Esophagus muscularis mucosa (tissue), 4 donors: ENCODE results near the gene FGF12. TPM values are rescaled to one million over a fixed set of nuclear protein-coding genes. Genes with fewer than 3 reads are reported as not detected.
A peak's percentile ranks its signal among the peaks of the same experiment; 100 is the strongest.

ENCODE experiments used
- DNase-seq: peaks from one replicate; pipeline ENCODE4 v3.0.0-alpha.2; 2017; ENCODE audit errors: extremely low spot score
- H3K27ac ChIP-seq, 4 donors: fragments of 200-600 bp; sonication (generic); replicated peaks in 1 of 4; 1 replicate in 3 of 4; 2 replicates in 1 of 4; pipeline ENCODE4 v1.5.1; 2016 to 2019; ENCODE audit warnings: mild to moderate bottlenecking in 1 of 4
- H3K27me3 ChIP-seq, 4 donors: fragments of 200-600 bp; sonication (generic); one replicate each; pipeline versions ENCODE4 v1.5.1 to v1.6.0; 2016 to 2019
- H3K36me3 ChIP-seq, 4 donors: fragments of 200-600 bp; sonication (generic); one replicate each; pipeline ENCODE4 v1.5.1; 2016 to 2019
- H3K4me1 ChIP-seq, 4 donors: fragments of 200-600 bp; sonication (generic); one replicate each; pipeline ENCODE4 v1.5.1; 2016 to 2019
- H3K4me3 ChIP-seq, 4 donors: fragments of 200-600 bp; sonication (generic); 1 replicate in 2 of 4; 2 replicates in 2 of 4; pipeline ENCODE4 v1.5.1; 2016 to 2019; ENCODE audit warnings: mild to moderate bottlenecking in 4 of 4, moderate library complexity in 1 of 4
- H3K9me3 ChIP-seq, 4 donors: fragments of 200-600 bp; sonication (generic); 1 replicate in 3 of 4; 2 replicates in 1 of 4; pipeline ENCODE4 v1.5.1; 2016 to 2019
- CTCF ChIP-seq, 3 experiments: fragments of 200-600 bp in 2 of 3; fragments of 450-650 bp in 1 of 3; sonication (generic) in 2 of 3; IDR thresholded peaks; one replicate each; pipeline ENCODE4 v1.5.1; 2017 to 2019; ENCODE audit warnings: antibody characterized with exemption in 3 of 3, mild to moderate bottlenecking in 2 of 3, moderate library complexity in 1 of 3
- EP300 ChIP-seq: sonication (generic); formaldehyde crosslinking; IDR thresholded peaks from one replicate; pipeline ENCODE4 v1.6.1; 2017; ENCODE audit warnings: antibody characterized with exemption
- POLR2A ChIP-seq: fragments of 450-650 bp; IDR thresholded peaks from one replicate; pipeline ENCODE4 v1.6.1; 2017; ENCODE audit warnings: antibody characterized with exemption, moderate library complexity, mild to moderate bottlenecking, low read depth
- POLR2AphosphoS5 ChIP-seq, 2 donors: sonication (generic); formaldehyde crosslinking; IDR thresholded peaks; one replicate each; pipeline ENCODE4 v1.6.1; 2017; ENCODE audit warnings: antibody characterized with exemption in 2 of 2
- WGBS: methylation state at CpG from one replicate; pipeline ENCODE4 v1.1.5; 2018; 5-methylcytosine and 5-hydroxymethylcytosine counted together
- intact Hi-C: fragments of 100-400 bp; cut with DNase I; formaldehyde crosslinking; loops from one replicate; pipeline ENCODE4 v1.15.1; 2023
- total RNA-seq, 4 donors: library from RNA; depleted of rRNA; stranded (reverse); fragments of >200 nt; gene quantifications; one replicate each; pipeline versions ENCODE4 v1.1.0 to v1.2.1, GENCODE V29; 2016

The FGF12 gene
- total RNA-seq, 4 donors from 2014 or later = 4.6 to 19.5 (median 10.2) TPM

GRCh38 chr3:192422997-192423342, 304.4 kb downstream of the FGF12 start:
- no peaks in the 10 kb centered on the region for H3K9me3 ChIP-seq
- WGBS = 37% methylated on average over 2 of the region's 2 CpGs
- intact Hi-C loops = loop anchor here (5.0 kb wide), 2 partner anchors 236 to 291 kb away; no protein-coding TSS in a partner anchor

GRCh38 chr3:192422321-192422996, 304.9 kb downstream of the FGF12 start:
- intact Hi-C loops = loop anchor here (5.0 kb wide), 2 partner anchors 235 to 290 kb away; no protein-coding TSS in a partner anchor
- H3K4me1 ChIP-seq = peaks cover 4 to 14% (median 9%) of the 10 kb centered on the region in 4 donors
- no peak overlapping the region for H3K4me3 ChIP-seq
- no peak overlapping the region for H3K27ac ChIP-seq
- H3K27me3 ChIP-seq = no peaks in the 10 kb centered on the region
- no peak for TF ChIP-seq POLR2AphosphoS5 (IDR thresholded peaks at IDR 0.05)
- no peak for TF ChIP-seq POLR2A
- no peak for TF ChIP-seq CTCF (IDR thresholded peaks at IDR 0.05)
- no peak for TF ChIP-seq EP300
- H3K36me3 ChIP-seq = no peaks in the 10 kb centered on the region
- WGBS = 42% methylated on average over 2 of the region's 2 CpGs
- H3K9me3 ChIP-seq = no peaks in the 10 kb centered on the region
- no peak for DNase-seq

More at GRCh38 chr3:192422997-192423342, 304.4 kb downstream of the FGF12 start:
- Histone ChIP-seq H3K36me3 (no peaks in the 10 kb centered on the region), H3K4me3 (no peak overlapping the region), H3K4me1 (peaks cover 0 to 13% (median 9%) of the 10 kb centered on the region in 4 donors), H3K27ac (no peak overlapping the region), H3K27me3 (no peaks in the 10 kb centered on the region)
- DNase-seq = no peak
- TF ChIP-seq POLR2A (no peak), POLR2AphosphoS5 (IDR thresholded peaks at IDR 0.05) (no peak), EP300 (no peak), CTCF (IDR thresholded peaks at IDR 0.05) (peak; percentile 32 to 56 (median 35))

- H3K36me3 ChIP-seq = no peaks in the 10 kb centered on the region
- no peaks in the 10 kb centered on the region for H3K27me3 ChIP-seq
- peaks cover 14 to 20% (median 14%) of the 10 kb centered on the region in 4 donors for H3K4me1 ChIP-seq
- WGBS = 80% methylated on average over 1 of the region's 1 CpG
- intact Hi-C loops = no loop called here
- TF ChIP-seq EP300 (no peak), POLR2AphosphoS5 (IDR thresholded peaks at IDR 0.05) (no peak), CTCF (IDR thresholded peaks at IDR 0.05) (no peak)
- DNase-seq = no peak
- H3K27ac ChIP-seq = no peak overlapping the region
- H3K9me3 ChIP-seq = no peaks in the 10 kb centered on the region
- no peak overlapping the region for H3K4me3 ChIP-seq
These were observed 308.0 kb downstream of the FGF12 start for GRCh38 chr3:192419312-192419711.

- Histone ChIP-seq H3K27me3 (no peaks in the 10 kb centered on the region), H3K4me1 (peaks cover 9 to 14% (median 12%) of the 10 kb centered on the region in 4 donors), H3K9me3 (no peaks in the 10 kb centered on the region), H3K36me3 (no peaks in the 10 kb centered on the region), H3K4me3 (no peak overlapping the region), H3K27ac (no peak overlapping the region)
- DNase-seq = no peak
- intact Hi-C loops = no loop called here
- TF ChIP-seq EP300 (no peak), POLR2A (no peak), POLR2AphosphoS5 (IDR thresholded peaks at IDR 0.05) (no peak), CTCF (IDR thresholded peaks at IDR 0.05) (no peak)
These were observed 309.7 kb downstream of the FGF12 start for GRCh38 chr3:192417559-192418055.
